HEK293 (cell line): ENCODE data around the gene PDE4D.
"Not testable (repeated sequence)": the region's sequence is repeated elsewhere in the genome, so short reads cannot be mapped to it uniquely, and the experiment has no call there.

ENCODE experiments used
- ZBTB17 ChIP-seq: fragments of 450-650 bp; formaldehyde crosslinking; IDR thresholded peaks from 2 replicates; pipeline ENCODE4 v1.5.1; 2016; ENCODE audit warnings: missing biosample characterization, missing genetic modification characterization
- ZBTB7A ChIP-seq: fragments of 450-650 bp; formaldehyde crosslinking; IDR thresholded peaks from 2 replicates; pipeline ENCODE4 v1.5.1; 2016; ENCODE audit warnings: low read depth, missing biosample characterization, missing genetic modification characterization
- ZBTB8A ChIP-seq: fragments of 450-650 bp; formaldehyde crosslinking; IDR thresholded peaks from 2 replicates; pipeline ENCODE4 v1.5.1; 2016; ENCODE audit warnings: missing biosample characterization, missing genetic modification characterization
- ZNF768 ChIP-seq: fragments of 450-650 bp; formaldehyde crosslinking; IDR thresholded peaks from 2 replicates; pipeline ENCODE4 v1.5.1; 2018; ENCODE audit warnings: missing biosample characterization, mild to moderate bottlenecking, missing genetic modification characterization
- TF ChIP-seq, protein P1 (sequence below): fragments of 450-650 bp; formaldehyde crosslinking; IDR thresholded peaks from 2 replicates; pipeline ENCODE4 v1.5.1; 2016; ENCODE audit warnings: missing biosample characterization, missing genetic modification characterization
- TF ChIP-seq, protein P2 (sequence below): fragments of 450-650 bp; formaldehyde crosslinking; IDR thresholded peaks from 2 replicates; pipeline ENCODE4 v1.5.1; 2016; ENCODE audit warnings: missing biosample characterization, missing genetic modification characterization
- TF ChIP-seq, protein P3 (sequence below): fragments of 450-650 bp; formaldehyde crosslinking; IDR thresholded peaks from 2 replicates; pipeline ENCODE4 v1.5.1; 2016; ENCODE audit warnings: missing biosample characterization, missing genetic modification characterization

DNA sequence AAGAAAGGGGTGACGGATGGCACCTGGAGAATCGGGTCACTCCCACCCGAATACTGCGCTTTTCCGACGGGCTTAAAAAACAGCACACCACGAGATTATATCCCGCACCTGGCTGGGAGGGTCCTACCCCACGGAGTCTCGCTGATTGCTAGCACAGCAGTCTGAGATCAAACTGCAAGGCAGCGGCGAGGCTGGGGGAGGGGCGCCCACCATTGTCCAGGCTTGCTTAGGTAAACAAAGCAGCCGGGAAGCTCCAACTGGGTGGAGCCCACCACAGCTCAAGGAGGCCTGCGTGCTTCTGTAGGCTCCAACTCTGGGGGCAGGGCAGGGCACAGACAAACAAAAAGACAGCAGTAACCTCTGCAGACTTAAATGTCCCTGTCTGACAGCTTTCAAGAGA lies 498.6 kb downstream of the PDE4D start:
- not testable (repeated sequence) for TF ChIP-seq ZNF768, ZBTB8A, ZBTB7A, ZBTB17 (tag by site-specific recombination)
- TF ChIP-seq, protein P1, sequence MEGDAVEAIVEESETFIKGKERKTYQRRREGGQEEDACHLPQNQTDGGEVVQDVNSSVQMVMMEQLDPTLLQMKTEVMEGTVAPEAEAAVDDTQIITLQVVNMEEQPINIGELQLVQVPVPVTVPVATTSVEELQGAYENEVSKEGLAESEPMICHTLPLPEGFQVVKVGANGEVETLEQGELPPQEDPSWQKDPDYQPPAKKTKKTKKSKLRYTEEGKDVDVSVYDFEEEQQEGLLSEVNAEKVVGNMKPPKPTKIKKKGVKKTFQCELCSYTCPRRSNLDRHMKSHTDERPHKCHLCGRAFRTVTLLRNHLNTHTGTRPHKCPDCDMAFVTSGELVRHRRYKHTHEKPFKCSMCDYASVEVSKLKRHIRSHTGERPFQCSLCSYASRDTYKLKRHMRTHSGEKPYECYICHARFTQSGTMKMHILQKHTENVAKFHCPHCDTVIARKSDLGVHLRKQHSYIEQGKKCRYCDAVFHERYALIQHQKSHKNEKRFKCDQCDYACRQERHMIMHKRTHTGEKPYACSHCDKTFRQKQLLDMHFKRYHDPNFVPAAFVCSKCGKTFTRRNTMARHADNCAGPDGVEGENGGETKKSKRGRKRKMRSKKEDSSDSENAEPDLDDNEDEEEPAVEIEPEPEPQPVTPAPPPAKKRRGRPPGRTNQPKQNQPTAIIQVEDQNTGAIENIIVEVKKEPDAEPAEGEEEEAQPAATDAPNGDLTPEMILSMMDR (tag by site-specific recombination), result not testable (repeated sequence)
- TF ChIP-seq, protein P2, sequence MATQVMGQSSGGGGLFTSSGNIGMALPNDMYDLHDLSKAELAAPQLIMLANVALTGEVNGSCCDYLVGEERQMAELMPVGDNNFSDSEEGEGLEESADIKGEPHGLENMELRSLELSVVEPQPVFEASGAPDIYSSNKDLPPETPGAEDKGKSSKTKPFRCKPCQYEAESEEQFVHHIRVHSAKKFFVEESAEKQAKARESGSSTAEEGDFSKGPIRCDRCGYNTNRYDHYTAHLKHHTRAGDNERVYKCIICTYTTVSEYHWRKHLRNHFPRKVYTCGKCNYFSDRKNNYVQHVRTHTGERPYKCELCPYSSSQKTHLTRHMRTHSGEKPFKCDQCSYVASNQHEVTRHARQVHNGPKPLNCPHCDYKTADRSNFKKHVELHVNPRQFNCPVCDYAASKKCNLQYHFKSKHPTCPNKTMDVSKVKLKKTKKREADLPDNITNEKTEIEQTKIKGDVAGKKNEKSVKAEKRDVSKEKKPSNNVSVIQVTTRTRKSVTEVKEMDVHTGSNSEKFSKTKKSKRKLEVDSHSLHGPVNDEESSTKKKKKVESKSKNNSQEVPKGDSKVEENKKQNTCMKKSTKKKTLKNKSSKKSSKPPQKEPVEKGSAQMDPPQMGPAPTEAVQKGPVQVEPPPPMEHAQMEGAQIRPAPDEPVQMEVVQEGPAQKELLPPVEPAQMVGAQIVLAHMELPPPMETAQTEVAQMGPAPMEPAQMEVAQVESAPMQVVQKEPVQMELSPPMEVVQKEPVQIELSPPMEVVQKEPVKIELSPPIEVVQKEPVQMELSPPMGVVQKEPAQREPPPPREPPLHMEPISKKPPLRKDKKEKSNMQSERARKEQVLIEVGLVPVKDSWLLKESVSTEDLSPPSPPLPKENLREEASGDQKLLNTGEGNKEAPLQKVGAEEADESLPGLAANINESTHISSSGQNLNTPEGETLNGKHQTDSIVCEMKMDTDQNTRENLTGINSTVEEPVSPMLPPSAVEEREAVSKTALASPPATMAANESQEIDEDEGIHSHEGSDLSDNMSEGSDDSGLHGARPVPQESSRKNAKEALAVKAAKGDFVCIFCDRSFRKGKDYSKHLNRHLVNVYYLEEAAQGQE (tag by site-specific recombination), result not testable (repeated sequence)
- TF ChIP-seq, protein P3, sequence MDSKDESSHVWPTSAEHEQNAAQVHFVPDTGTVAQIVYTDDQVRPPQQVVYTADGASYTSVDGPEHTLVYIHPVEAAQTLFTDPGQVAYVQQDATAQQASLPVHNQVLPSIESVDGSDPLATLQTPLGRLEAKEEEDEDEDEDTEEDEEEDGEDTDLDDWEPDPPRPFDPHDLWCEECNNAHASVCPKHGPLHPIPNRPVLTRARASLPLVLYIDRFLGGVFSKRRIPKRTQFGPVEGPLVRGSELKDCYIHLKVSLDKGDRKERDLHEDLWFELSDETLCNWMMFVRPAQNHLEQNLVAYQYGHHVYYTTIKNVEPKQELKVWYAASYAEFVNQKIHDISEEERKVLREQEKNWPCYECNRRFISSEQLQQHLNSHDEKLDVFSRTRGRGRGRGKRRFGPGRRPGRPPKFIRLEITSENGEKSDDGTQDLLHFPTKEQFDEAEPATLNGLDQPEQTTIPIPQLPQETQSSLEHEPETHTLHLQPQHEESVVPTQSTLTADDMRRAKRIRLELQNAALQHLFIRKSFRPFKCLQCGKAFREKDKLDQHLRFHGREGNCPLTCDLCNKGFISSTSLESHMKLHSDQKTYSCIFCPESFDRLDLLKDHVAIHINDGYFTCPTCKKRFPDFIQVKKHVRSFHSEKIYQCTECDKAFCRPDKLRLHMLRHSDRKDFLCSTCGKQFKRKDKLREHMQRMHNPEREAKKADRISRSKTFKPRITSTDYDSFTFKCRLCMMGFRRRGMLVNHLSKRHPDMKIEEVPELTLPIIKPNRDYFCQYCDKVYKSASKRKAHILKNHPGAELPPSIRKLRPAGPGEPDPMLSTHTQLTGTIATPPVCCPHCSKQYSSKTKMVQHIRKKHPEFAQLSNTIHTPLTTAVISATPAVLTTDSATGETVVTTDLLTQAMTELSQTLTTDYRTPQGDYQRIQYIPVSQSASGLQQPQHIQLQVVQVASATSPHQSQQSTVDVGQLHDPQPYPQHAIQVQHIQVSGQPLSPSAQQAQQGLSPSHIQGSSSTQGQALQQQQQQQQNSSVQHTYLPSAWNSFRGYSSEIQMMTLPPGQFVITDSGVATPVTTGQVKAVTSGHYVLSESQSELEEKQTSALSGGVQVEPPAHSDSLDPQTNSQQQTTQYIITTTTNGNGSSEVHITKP (tag by site-specific recombination), result not testable (repeated sequence)
